IMR-90 (cell line): ENCODE results near the gene LRRC73. TPM values are rescaled to one million over a fixed set of nuclear protein-coding genes. Genes with fewer than 3 reads are reported as not detected.

Source experiments
- ATAC-seq: fragments of 200-7000 bp; cut with Tn5 transposase; 2 replicates; pipeline ENCODE4 v1.9.1; 2020; ENCODE audit warnings: low read depth, mild to moderate bottlenecking, moderate library complexity
- BruUV-seq: library from RNA; stranded (reverse); fragments of 400-500 nt; replicated peaks from 2 replicates; lab custom pipeline; 2021; lab: Mats Ljungman, UMichigan
- CTCF ChIA-PET: fragments of 300-600 bp; formaldehyde crosslinking; extraction: SDS; loops from one replicate; lab custom pipeline; 2021; ENCODE audit warnings: antibody characterized with exemption; lab: Yijun Ruan, JAX
- POLR2A ChIA-PET: fragments of 300-600 bp; sonication (Branson Sonifier 250); formaldehyde crosslinking; loops from one replicate; lab custom pipeline; 2022; ENCODE audit warnings: antibody characterized with exemption; ENCODE audit not compliant: unreplicated experiment; lab: Charles Lee
- DNase-seq: peaks from one replicate; pipeline ENCODE4 v3.0.0; 2013
- H2AFZ ChIP-seq: replicated peaks from 2 replicates; pipeline ENCODE3; 2013; ENCODE audit warnings: low read length, mild to moderate bottlenecking; ENCODE audit not compliant: poor library complexity
- H2AK5ac ChIP-seq: 2 replicates; pipeline ENCODE4 v1.6.1; 2013; ENCODE audit warnings: low read depth, low read length, inconsistent platforms
- H2AK9ac ChIP-seq: replicated peaks from 2 replicates; pipeline ENCODE3; 2013; ENCODE audit warnings: mild to moderate bottlenecking, low read depth, low read length, moderate library complexity; ENCODE audit not compliant: poor library complexity
- H2BK120ac ChIP-seq: 2 replicates; pipeline ENCODE4 v1.6.1; 2013; ENCODE audit warnings: low read depth, low read length, inconsistent platforms
- H2BK15ac ChIP-seq: 3 replicates; pipeline ENCODE4 v1.6.1; 2013; ENCODE audit warnings: low read depth, low read length, inconsistent platforms
- H2BK20ac ChIP-seq: 2 replicates; pipeline ENCODE4 v1.6.1; 2013; ENCODE audit warnings: low read depth, mild to moderate bottlenecking, inconsistent platforms, low read length, moderate library complexity
- H2BK5ac ChIP-seq: 2 replicates; pipeline ENCODE4 v1.6.1; 2013; ENCODE audit warnings: mild to moderate bottlenecking, low read depth, low read length, inconsistent platforms; ENCODE audit not compliant: poor library complexity, severe bottlenecking
- H3K14ac ChIP-seq: replicated peaks from 2 replicates; pipeline ENCODE4 v1.6.1; 2013; ENCODE audit warnings: low read depth, low read length, inconsistent platforms
- H3K18ac ChIP-seq: 2 replicates; pipeline ENCODE4 v1.6.1; 2013; ENCODE audit warnings: low read depth, low read length, control low read depth
- H3K23ac ChIP-seq: 2 replicates; pipeline ENCODE4 v1.6.1; 2013; ENCODE audit warnings: low read depth, low read length, inconsistent platforms
- H3K27ac ChIP-seq: 2 replicates; pipeline ENCODE4 v1.5.1; 2013; ENCODE audit warnings: mild to moderate bottlenecking, control low read depth, low read length; ENCODE audit not compliant: insufficient read depth
- H3K27me3 ChIP-seq: 2 replicates; pipeline ENCODE4 v1.6.1; 2013; ENCODE audit warnings: low read length; ENCODE audit not compliant: control insufficient read depth, insufficient read depth
- H3K36me3 ChIP-seq: 2 replicates; pipeline ENCODE4 v1.6.1; 2013; ENCODE audit warnings: low read length, mixed read lengths; ENCODE audit not compliant: control insufficient read depth, insufficient read depth
- H3K4ac ChIP-seq: 2 replicates; pipeline ENCODE4 v1.6.1; 2013; ENCODE audit warnings: low read depth, low read length, inconsistent platforms
- H3K4me1 ChIP-seq: 2 replicates; pipeline ENCODE4 v1.6.1; 2013; ENCODE audit warnings: low read length, mixed read lengths; ENCODE audit not compliant: control insufficient read depth, insufficient read depth
- H3K4me2 ChIP-seq: 2 replicates; pipeline ENCODE4 v1.6.1; 2013; ENCODE audit warnings: low read depth, mild to moderate bottlenecking, control low read depth, low read length, moderate library complexity
- H3K4me3 ChIP-seq: 2 replicates; pipeline ENCODE4 v1.5.1; 2013; ENCODE audit warnings: low read depth, mild to moderate bottlenecking, control low read depth, low read length, moderate library complexity; ENCODE audit not compliant: insufficient read depth
- H3K56ac ChIP-seq: 2 replicates; pipeline ENCODE4 v1.6.1; 2013; ENCODE audit warnings: low read length, inconsistent platforms; ENCODE audit not compliant: insufficient read depth; ENCODE audit errors: extremely low read depth
- H3K79me1 ChIP-seq, 2 experiments: 2 replicates each; pipeline ENCODE4 v1.6.1; 2013; ENCODE audit warnings: low read length in 2 of 2, inconsistent platforms in 1 of 2, low read depth in 1 of 2
- H3K9ac ChIP-seq: 2 replicates; pipeline ENCODE4 v1.6.1; 2013; ENCODE audit warnings: low read depth, low read length, control low read depth
- H3K9me1 ChIP-seq: 2 replicates; pipeline ENCODE4 v1.6.1; 2013; ENCODE audit warnings: low read length, inconsistent platforms; ENCODE audit not compliant: insufficient read depth
- H3K9me3 ChIP-seq: 2 replicates; pipeline ENCODE4 v1.6.1; 2013; ENCODE audit warnings: low read length; ENCODE audit not compliant: control insufficient read depth, insufficient read depth
- H4K20me1 ChIP-seq: 2 replicates; pipeline ENCODE4 v1.6.1; 2013; ENCODE audit warnings: low read length, inconsistent platforms; ENCODE audit not compliant: insufficient read depth
- H4K5ac ChIP-seq: 2 replicates; pipeline ENCODE4 v1.6.1; 2013; ENCODE audit warnings: mild to moderate bottlenecking, low read depth, low read length, control low read depth
- H4K8ac ChIP-seq, 2 experiments: 2 replicates each; pipeline ENCODE4 v1.6.1; 2013; ENCODE audit warnings: low read depth in 2 of 2, low read length in 2 of 2, control low read depth in 1 of 2, inconsistent platforms in 1 of 2
- H4K91ac ChIP-seq: 2 replicates; pipeline ENCODE4 v1.6.1; 2013; ENCODE audit warnings: low read depth, low read length, inconsistent platforms; ENCODE audit not compliant: insufficient read depth
- BHLHE40 ChIP-seq: fragments of 150-350 bp; IDR thresholded peaks from 2 replicates; pipeline ENCODE4 v1.6.1; 2016; ENCODE audit warnings: mild to moderate bottlenecking, low read depth, low read length
- CEBPB ChIP-seq: IDR thresholded peaks from 2 replicates; pipeline ENCODE4 v1.6.1; 2012; ENCODE audit warnings: low read depth, low read length, improper control_type of control experiment
- CHD1 ChIP-seq: IDR thresholded peaks from 2 replicates; pipeline ENCODE4 v1.6.1; 2012; ENCODE audit warnings: low read depth, low read length, improper control_type of control experiment
- ELK1 ChIP-seq: fragments of 150-350 bp; IDR thresholded peaks from 2 replicates; pipeline ENCODE4 v1.6.1; 2016; ENCODE audit warnings: low read depth, mild to moderate bottlenecking, low read length, moderate library complexity, borderline replicate concordance
- FOS ChIP-seq: fragments of 150-350 bp; IDR thresholded peaks from 2 replicates; pipeline ENCODE4 v1.6.1; 2016; ENCODE audit warnings: low read depth, low read length
- MAFK ChIP-seq: IDR thresholded peaks from 2 replicates; pipeline ENCODE4 v1.6.1; 2012; ENCODE audit warnings: low read depth, low read length, improper control_type of control experiment
- MAZ ChIP-seq: IDR thresholded peaks from 2 replicates; pipeline ENCODE4 v1.6.1; 2012; ENCODE audit warnings: low read depth, mild to moderate bottlenecking, low read length, improper control_type of control experiment, moderate library complexity, borderline replicate concordance
- MXI1 ChIP-seq: IDR thresholded peaks from 2 replicates; pipeline ENCODE4 v1.6.1; 2012; ENCODE audit warnings: low read depth, mild to moderate bottlenecking, low read length, moderate library complexity, borderline replicate concordance
- NFE2L2 ChIP-seq: fragments of 150-350 bp; IDR thresholded peaks from 2 replicates; pipeline ENCODE4 v1.6.1; 2016; ENCODE audit warnings: low read depth, mild to moderate bottlenecking, low read length
- POLR2A ChIP-seq: IDR thresholded peaks from 2 replicates; pipeline ENCODE4 v1.6.1; 2012; ENCODE audit warnings: mild to moderate bottlenecking, low read depth, low read length
- RAD21 ChIP-seq: IDR thresholded peaks from 2 replicates; pipeline ENCODE4 v1.6.1; 2012; ENCODE audit warnings: low read length, improper control_type of control experiment
- RCOR1 ChIP-seq: IDR thresholded peaks from 2 replicates; pipeline ENCODE4 v1.6.1; 2012; ENCODE audit warnings: mild to moderate bottlenecking, low read length, improper control_type of control experiment; ENCODE audit not compliant: insufficient replicate concordance
- RFX5 ChIP-seq: IDR thresholded peaks from 2 replicates; pipeline ENCODE4 v1.8.0; 2012; ENCODE audit warnings: low read depth, mild to moderate bottlenecking, low read length, moderate library complexity
- SMC3 ChIP-seq: fragments of 150-350 bp; IDR thresholded peaks from 2 replicates; pipeline ENCODE4 v1.6.1; 2016; ENCODE audit warnings: low read depth, mild to moderate bottlenecking, antibody characterized with exemption, low read length, moderate library complexity
- WGBS, 2 experiments: methylation state at CpG; one replicate each; pipeline versions ENCODE4 v1.1.5 to v1.1.7; 2013; ENCODE audit warnings: missing lambda C conversion rate in 2 of 2; ENCODE audit not compliant: insufficient read length in 1 of 2; ENCODE audit errors: extremely low coverage in 2 of 2; 5-methylcytosine and 5-hydroxymethylcytosine counted together
- dilution Hi-C: fragments of 300-500 bp; cut with HindIII; formaldehyde crosslinking; loops from one replicate; pipeline ENCODE4 v1.14.3; 2018; ENCODE audit warnings: low sequenced_read_pairs; ENCODE audit not compliant: unreplicated experiment
- in situ Hi-C: fragments of 300-500 bp; cut with MboI; formaldehyde crosslinking; loops from 3 replicates; pipeline ENCODE4 v1.14.3; 2019; ENCODE audit warnings: low sequenced_read_pairs, inconsistent platforms, mixed read lengths
- intact Hi-C: fragments of 100-400 bp; cut with micrococcal nuclease; formaldehyde crosslinking; loops from 2 replicates; pipeline ENCODE4 v1.10.0; 2022
- polyA plus RNA-seq, 3 experiments: library from polyadenylated mRNA; depleted of rRNA; stranded (reverse); fragments of >200 nt; gene quantifications; 2 replicates each; pipeline ENCODE4 v1.2.3, GENCODE V29; 2012; ENCODE audit warnings: low replicate concordance in 1 of 3
- total RNA-seq: library from RNA; depleted of rRNA; stranded (reverse); fragments of >200 nt; gene quantifications from 2 replicates; pipeline ENCODE4 v1.2.3, GENCODE V29; 2012
- TF ChIP-seq, protein P1 (sequence below): conservative IDR thresholded peaks from 2 replicates; pipeline ENCODE4 v1.5.1; 2012; ENCODE audit warnings: mild to moderate bottlenecking, low read depth, low read length, improper control_type of control experiment
- TF ChIP-seq, protein P2 (sequence below): fragments of 150-350 bp; IDR thresholded peaks from 2 replicates; pipeline ENCODE4 v1.6.1; 2017; ENCODE audit warnings: mild to moderate bottlenecking, antibody characterized with exemption, low read length, low read depth

Gene LRRC73
- total and polyA plus RNA-seq, 2 of the 4 experiments (the other 2 are of a cell fraction) = under 0.01 to 0.31 TPM

GRCh38 chr6:43506171-43506570 lies 4.0 kb downstream of the LRRC73 start:
- no peaks in the 10 kb centered on the region for H3K27me3 ChIP-seq
- no peak overlapping the region for H3K27ac ChIP-seq
- intact Hi-C loops = loop anchor here (1.0 kb wide), 4 partner anchors 52 to 243 kb away; partner anchors contain the start of gene ABCC10
- dilution Hi-C loops = no loop called here
- H3K4me3 ChIP-seq = no peak overlapping the region
- no CpG with 5 or more reads among the region's 3 CpGs for WGBS, 2 experiments
- no peak overlapping the region for H2BK15ac ChIP-seq
- no peak overlapping the region for H3K4ac ChIP-seq
- no peak overlapping the region for H2BK120ac ChIP-seq
- no peak overlapping the region for H2AK5ac ChIP-seq
- no peak overlapping the region for H2BK20ac ChIP-seq
- peaks cover 4% of the 10 kb centered on the region for H3K4me1 ChIP-seq
- H3K4me2 ChIP-seq = no peak overlapping the region
- in situ Hi-C loops = no loop called here
- H3K14ac ChIP-seq = no peak overlapping the region
- no peak overlapping the region for H3K9ac ChIP-seq
- no peak overlapping the region for H4K5ac ChIP-seq
- H3K9me1 ChIP-seq = peaks cover 3% of the 10 kb centered on the region; the same call in 1 of the 2 replicates
- ChIA-PET POLR2A (no interaction called here), CTCF (interaction anchor here (1.2 to 2.7 kb wide), 2 partner anchors 11 to 52 kb away, joined by 7 to 17 read pairs; no protein-coding TSS in a partner anchor)
- H4K20me1 ChIP-seq = peaks cover 7% of the 10 kb centered on the region; the same call in 1 of the 2 replicates
- H2AFZ ChIP-seq = no peak overlapping the region
- H4K8ac ChIP-seq = no peak overlapping the region
- no peak for TF ChIP-seq RAD21
- no peak for TF ChIP-seq MAZ
- TF ChIP-seq ELK1 = no peak
- TF ChIP-seq MAFK = no peak
- no peak for TF ChIP-seq SMC3
- TF ChIP-seq, protein P1, sequence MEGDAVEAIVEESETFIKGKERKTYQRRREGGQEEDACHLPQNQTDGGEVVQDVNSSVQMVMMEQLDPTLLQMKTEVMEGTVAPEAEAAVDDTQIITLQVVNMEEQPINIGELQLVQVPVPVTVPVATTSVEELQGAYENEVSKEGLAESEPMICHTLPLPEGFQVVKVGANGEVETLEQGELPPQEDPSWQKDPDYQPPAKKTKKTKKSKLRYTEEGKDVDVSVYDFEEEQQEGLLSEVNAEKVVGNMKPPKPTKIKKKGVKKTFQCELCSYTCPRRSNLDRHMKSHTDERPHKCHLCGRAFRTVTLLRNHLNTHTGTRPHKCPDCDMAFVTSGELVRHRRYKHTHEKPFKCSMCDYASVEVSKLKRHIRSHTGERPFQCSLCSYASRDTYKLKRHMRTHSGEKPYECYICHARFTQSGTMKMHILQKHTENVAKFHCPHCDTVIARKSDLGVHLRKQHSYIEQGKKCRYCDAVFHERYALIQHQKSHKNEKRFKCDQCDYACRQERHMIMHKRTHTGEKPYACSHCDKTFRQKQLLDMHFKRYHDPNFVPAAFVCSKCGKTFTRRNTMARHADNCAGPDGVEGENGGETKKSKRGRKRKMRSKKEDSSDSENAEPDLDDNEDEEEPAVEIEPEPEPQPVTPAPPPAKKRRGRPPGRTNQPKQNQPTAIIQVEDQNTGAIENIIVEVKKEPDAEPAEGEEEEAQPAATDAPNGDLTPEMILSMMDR = no peak
- TF ChIP-seq CHD1 = no peak
- TF ChIP-seq POLR2A = no peak
- TF ChIP-seq RCOR1 = no peak
- no peak for TF ChIP-seq FOS
- TF ChIP-seq MXI1 = no peak
- TF ChIP-seq NFE2L2 = no peak
- TF ChIP-seq, protein P2, sequence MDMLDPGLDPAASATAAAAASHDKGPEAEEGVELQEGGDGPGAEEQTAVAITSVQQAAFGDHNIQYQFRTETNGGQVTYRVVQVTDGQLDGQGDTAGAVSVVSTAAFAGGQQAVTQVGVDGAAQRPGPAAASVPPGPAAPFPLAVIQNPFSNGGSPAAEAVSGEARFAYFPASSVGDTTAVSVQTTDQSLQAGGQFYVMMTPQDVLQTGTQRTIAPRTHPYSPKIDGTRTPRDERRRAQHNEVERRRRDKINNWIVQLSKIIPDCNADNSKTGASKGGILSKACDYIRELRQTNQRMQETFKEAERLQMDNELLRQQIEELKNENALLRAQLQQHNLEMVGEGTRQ = no peak
- no peak for TF ChIP-seq BHLHE40
- TF ChIP-seq CEBPB = no peak
- TF ChIP-seq RFX5 = no peak
- H3K36me3 ChIP-seq = peaks cover 40% of the 10 kb centered on the region
- H3K18ac ChIP-seq = no peak overlapping the region
- DNase-seq (no peak), ATAC-seq (no peak)
- 0 out of 4 replicates have a peak, but pooled peaks cover 0 to 8% of the 10 kb centered on the region in 2 experiments for H3K79me1 ChIP-seq
- H2AK9ac ChIP-seq = no peak overlapping the region
- H3K56ac ChIP-seq = no peak overlapping the region
- BruUV-seq = no TSS peak
- no peaks in the 10 kb centered on the region for H3K9me3 ChIP-seq
- no peak overlapping the region for H4K91ac ChIP-seq
- no peak overlapping the region for H2BK5ac ChIP-seq
- H3K23ac ChIP-seq = no peak overlapping the region
